ENCODE measurements around the gene ACSS3.

Gene ACSS3

GRCh38 chr12:81222846-81223592 lies 145.1 kb downstream of the ACSS3 start:
- DNase-seq: no peak

DNA sequence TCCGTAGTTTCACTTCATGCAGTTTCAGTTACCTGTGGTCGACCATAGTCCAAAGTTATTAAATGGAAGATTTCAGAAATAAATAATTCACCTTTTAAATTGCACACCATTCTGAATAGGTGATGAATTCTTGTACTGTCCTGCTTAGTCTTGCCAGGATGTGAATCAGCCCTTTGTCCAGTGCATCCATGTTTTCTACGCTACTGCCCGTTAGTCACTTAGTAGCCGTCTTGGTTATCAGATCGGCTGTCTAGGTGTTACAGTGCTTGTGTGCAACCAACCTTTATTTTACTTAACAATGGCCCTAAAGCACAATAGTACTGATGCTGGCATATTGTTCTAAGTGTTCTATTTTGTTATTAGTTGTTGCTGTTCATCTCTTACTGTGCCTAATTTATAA lies 146.7 kb downstream of the ACSS3 start:
- DNase-seq: no peak

DNA sequence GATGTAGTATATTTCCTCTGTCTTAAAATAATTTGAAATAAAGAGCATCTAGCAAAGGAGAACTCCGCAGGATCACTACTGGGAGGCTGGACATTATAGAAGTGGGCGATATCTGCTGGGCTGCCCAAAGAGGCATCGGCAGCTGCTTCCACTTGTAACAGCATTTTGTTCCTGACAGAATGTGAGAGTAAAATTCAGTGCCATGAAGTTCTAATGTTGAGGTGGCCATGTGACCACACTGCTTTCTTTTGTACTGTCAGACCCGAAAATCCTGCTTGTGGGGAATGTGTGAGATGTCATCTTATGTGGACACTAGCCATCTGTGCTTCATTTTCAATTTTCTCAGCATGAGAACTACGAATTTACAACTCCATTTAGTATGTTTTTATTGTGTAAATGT lies 151.9 kb downstream of the ACSS3 start:
- DNase-seq: no peak

DNA sequence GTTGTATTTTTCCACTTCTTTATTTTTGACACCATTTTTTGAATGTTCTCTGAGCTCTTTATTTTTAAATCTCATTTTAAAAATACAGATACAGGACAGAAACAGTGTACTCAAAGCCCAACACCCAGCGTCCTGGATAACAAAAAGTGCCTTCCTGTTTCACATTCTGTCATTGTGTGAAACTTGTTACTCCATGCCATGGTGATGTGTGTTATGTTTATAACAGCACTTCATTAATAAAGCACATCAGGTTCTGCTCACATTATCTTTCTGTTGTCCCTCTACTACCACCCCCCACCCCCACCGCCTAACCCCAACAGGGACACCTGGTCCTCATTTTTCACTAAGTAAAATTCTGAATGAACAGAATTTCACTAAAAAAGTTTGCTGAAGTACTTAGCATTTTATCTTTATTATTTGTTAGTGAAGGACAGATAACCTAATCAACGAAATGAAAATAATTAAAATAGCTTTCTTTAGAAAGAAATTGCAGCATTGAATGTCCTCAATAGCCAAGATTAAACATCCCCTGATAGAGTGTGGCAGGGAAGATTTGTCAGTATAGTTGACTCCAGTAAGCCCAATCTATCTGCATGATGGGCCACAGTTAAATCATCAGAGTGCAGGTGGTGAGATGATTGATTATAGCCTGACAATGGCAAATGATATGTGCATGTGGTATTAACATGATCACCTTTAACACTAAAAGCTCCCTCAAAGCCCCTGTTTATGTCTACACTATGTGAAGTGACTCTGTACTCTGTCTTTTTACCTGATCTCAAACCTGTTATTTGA lies 153.9 kb downstream of the ACSS3 start:
- DNase-seq: no peak

GRCh38 chr12:81245458-81245857 lies 167.6 kb downstream of the ACSS3 start:
- no peak for DNase-seq

GRCh38 chr12:81245907-81246570 lies 168.2 kb downstream of the ACSS3 start:
- DNase-seq: peak; percentile 23

DNA sequence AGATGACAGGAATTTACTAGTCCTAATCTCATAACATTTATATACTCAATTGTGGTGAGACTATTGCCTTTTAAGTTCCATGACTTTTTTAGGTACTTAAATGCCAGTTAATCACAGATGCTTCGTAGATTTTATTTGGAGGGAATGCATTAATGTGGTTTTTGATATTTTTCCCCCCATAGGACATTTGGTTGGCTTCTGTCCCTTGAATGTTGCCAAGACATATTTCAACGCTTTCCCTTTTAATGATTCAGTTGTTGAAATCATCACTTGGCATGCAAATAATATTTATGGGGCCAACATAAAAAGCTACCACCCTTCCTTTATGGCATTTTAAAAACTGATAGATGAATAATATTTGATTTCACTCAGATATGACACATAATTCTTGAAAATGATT lies 172.1 kb downstream of the ACSS3 start:
- no peak for DNase-seq

DNA sequence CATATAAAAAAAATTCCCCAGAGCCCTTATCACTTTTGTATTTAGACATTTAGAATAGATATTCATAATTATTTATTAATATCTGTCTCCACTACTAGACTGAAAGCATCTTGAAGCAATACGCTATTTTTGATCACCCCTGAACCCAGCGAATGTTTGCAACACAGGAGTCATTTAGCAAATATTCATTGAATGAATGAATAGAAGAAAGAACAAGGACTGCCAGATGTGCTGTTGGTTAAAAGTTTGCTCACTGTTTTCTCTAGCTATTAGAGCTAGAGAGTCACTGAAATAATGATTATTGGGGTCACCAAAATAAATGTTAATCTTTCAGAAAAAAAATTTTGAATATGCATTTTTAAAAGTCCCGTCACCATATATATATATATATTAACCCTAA lies 174.3 kb downstream of the ACSS3 start:
- no peak for DNase-seq

DNA sequence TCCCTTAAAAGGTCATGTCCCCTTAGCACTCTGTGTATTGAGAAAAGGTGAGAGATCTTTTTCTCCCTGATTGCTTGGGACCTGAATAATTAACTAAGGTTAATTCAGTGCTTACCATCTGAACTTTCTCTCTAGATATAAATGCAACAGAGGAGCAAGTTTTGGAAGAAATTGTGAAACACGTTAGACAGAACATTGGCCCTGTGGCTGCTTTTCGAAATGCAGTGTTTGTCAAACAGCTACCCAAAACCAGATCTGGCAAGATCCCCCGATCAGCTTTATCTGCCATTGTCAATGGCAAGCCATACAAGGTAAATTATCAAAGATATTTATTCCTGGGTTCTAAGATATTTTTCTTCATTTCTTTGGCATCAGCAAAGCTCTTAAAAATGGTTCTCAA lies 175.5 kb downstream of the ACSS3 start:
- no peak for DNase-seq

- no peak for DNase-seq
These were observed 177.6 kb downstream of the ACSS3 start for GRCh38 chr12:81255456-81255855.

GRCh38 chr12:81255947-81256346 lies 178.1 kb downstream of the ACSS3 start:
- no peak for DNase-seq

- peak; percentile 10 for DNase-seq
These were observed 180.2 kb downstream of the ACSS3 start for GRCh38 chr12:81257947-81258551.

DNA sequence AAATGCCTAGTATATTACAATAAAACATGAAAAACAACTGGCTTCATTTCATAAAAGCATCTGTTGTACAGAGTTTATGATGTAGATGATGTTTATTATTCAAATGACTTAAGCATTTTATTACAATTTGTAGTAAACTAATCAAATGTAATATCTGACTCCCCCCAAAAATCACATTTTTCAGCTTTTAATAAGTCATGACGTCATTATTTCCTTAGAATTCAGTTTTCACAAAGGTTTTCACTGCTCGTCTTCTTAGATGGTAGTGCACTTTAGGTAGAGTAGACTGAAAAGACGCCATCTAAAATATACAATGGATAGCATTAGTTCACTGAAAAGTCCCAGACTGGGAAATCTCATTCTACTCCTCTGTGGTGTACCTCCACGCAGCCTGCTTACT lies 181.5 kb downstream of the ACSS3 start:
- no peak for DNase-seq

GRCh38 chr12:81261508-81262207 lies 183.8 kb downstream of the ACSS3 start:
- no peak for DNase-seq

DNA sequence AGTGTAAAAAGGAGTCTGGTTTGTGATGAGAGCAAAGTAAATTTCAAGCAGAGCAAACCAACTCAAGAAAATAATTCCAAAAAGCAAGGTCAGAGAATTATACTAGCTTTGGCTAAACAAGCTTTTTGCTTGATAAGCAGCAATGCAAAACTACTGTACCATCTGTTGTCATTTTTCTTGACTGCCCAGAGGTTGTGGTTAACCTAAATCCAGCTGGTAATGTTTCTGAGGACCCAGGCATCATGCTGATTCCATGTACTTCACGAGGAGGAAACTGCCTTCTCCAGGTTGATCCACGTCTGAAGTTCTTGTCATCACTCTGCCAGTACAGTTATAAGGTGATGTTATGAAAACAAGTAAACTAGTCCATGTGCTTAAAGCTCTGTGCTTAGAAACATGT lies 185.2 kb downstream of the ACSS3 start:
- DNase-seq: no peak

- DNase-seq: no peak
These were observed 192.5 kb downstream of the ACSS3 start for GRCh38 chr12:81270385-81270784.

DNA sequence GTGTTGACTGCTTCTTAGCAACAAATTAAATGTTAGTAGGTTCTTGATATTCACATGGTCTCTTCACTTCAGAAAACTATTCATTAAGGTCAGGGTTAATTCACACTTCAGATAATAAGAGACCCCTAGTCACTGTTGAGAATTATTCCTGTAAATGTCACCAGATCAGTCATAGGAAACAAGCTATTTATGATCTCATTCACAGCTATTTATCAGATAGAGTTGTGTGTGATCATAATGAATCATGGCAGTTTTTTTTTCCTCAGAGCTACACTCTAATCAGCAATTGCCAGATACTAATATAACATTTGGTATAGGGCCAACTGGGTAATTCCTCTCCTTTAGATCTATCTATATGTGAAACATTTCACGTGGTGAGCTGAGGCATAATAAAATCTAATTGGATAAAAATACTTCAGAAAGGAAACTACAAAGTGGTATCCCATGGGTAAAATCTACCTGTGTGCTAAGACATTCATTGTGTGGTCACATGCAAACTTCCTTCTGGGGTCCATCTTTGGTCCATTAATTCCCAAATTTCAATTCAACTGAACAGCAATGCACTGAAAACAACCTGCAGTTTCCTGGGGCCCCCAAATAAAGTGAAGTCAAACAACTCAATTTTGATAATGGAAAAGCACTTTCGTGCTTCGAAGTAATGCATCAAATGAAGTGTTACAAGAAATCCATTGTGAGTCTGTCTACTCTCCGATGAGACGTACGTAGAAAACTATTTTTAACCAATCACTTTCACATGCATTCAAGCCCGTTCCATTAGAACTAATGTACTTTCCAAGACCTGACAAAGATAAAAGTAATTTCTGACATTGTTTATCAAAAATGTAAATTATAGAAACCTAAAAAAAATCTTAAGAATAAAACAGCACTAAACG lies 197.0 kb downstream of the ACSS3 start:
- no peak for DNase-seq

DNA sequence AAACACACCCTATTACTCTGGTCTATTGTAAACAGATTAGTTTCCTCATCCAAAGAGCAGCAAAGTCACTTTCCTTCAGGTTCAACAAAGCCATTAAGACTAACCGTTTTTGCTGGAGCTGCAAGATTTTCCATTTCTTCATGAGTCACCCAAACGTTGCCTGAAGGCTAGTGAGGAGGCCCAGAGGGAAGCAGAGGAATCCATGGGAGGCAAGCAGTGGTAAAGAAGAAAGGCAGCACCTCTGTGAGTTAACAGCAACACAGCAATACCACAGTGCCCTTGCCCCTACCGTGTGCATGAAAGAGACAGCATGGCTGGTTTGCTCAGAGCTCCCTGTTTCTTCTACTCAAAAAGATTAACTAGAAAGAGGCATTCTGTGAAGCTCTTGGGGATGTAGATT lies 206.3 kb downstream of the ACSS3 start:
- no peak for DNase-seq

DNA sequence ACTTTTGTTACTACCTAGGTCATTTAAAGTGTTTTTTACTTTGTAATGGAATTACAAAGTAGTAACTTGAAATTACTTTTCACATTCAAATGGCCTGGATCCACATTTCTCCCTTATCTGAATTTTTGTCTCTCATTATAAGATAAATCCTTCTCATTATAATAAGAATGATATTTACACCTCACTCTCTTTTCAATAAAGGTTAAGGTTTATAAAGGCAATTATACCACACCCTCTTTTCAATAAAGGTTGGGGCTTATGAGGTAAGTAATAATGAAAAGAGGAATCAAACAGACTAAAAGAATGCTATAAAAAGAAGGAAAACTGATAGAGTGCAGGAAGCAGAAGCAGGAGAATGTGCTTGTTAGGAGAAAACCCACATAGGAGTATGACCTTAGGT lies 210.8 kb downstream of the ACSS3 start:
- no peak for DNase-seq

DNA sequence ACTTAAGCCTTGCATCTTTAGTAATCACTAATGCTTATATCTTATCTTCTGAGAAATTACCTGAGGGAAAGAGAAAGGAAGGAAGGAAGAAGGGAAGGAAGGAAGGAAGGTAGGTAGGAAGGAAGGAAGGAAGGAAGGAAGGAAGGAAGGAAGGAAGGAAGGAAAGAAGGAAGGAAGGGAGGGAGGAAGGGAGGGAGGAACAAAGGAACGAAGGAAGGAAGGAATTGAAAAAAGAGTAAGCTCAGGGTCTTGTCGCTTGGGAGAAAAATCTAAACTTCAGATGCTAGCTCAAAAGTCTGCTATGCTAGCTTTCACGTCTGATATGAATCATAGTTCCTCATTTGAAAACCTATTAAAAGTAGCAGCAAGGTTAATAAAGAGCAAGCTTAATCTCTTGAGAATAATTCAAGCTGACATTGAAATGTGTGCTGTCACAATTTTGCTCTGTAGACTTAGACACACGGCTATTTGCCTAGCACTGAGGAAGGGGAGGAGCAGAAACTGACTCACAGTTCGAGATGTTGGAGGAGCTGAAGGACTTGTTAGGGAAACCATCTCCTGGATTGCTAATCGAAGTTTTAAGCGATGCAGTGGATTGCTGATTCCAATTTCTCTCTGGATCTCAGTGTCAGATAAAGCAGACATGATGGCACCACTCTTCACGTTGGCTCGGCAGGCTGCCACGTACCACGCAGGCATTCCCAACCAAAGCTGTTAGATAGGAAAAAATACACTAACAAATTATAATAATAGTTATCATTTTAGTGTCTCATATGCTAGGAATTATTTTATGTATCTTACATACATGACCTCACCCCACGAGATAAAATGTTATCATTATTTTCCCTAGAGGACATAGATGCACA lies 216.7 kb downstream of the ACSS3 start:
- no peak for DNase-seq
